ENCODE data around the gene LGALS16.

DNA sequence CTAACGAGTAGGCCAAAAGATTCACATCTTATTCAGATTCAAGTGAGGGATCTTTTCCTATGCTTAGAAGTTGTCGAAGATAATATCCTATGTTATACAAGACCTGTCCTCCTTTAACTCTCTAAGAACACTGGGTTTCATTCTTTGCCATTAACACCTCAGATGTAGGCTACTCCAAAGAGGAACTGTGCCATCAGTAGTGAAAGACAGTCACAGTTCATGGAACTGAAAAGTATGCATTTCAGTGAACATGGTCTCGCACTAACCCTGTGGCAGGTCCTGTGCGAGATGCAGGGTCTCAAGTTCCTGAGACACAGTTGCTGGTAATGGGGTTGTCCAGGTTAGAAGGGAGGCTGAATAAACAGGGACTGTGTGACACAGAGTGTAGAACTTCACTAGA lies 4.1 kb downstream of the LGALS16 start:
- no peak for TF ChIP-seq POLR2A (IDR thresholded peaks at IDR 0.05)
- TF ChIP-seq, protein P1, sequence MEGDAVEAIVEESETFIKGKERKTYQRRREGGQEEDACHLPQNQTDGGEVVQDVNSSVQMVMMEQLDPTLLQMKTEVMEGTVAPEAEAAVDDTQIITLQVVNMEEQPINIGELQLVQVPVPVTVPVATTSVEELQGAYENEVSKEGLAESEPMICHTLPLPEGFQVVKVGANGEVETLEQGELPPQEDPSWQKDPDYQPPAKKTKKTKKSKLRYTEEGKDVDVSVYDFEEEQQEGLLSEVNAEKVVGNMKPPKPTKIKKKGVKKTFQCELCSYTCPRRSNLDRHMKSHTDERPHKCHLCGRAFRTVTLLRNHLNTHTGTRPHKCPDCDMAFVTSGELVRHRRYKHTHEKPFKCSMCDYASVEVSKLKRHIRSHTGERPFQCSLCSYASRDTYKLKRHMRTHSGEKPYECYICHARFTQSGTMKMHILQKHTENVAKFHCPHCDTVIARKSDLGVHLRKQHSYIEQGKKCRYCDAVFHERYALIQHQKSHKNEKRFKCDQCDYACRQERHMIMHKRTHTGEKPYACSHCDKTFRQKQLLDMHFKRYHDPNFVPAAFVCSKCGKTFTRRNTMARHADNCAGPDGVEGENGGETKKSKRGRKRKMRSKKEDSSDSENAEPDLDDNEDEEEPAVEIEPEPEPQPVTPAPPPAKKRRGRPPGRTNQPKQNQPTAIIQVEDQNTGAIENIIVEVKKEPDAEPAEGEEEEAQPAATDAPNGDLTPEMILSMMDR (IDR thresholded peaks at IDR 0.05), result no peak
